Measurements from ENCODE around the gene GABBR2.
A peak's percentile ranks its signal among the peaks of the same experiment; 100 is the strongest.

DNA sequence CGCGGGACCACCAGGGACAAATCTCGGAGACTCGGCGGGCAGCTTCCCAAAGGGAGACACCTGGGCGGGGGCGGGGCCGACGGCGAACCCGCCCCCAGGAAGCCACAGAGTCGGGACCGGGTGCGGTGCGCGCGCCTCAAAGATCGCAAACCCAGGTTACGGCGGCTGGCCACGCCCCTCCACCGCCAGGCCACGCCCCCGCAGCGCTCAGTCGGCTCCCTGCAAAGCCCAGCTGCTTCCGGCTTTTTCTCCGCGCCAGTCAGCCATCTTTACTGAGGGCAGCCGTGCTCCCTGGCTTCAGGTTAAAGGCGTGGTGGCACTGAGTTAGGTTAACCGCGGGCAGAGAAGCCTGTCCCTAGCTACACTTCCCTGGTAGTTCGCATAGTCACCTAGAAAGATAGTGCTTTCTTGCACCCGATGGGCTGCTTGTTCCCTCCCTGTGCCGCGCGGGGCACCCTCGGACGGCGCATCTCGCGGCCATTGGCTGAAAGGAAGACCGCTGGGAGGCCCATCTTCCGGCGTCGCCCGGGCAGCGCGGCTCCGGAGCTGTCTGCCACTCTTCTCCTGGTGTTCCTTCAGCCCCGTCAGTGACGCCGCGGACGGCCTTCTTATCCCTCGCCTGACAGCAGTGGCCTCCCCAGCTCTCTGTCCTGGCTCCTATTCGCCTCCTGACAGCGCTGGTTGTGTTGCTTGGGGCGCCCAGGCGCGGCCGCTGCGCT, 453.0 kb downstream of the GABBR2 start, which contains the start of gene TBC1D2:
- TF ChIP-seq, protein P1, sequence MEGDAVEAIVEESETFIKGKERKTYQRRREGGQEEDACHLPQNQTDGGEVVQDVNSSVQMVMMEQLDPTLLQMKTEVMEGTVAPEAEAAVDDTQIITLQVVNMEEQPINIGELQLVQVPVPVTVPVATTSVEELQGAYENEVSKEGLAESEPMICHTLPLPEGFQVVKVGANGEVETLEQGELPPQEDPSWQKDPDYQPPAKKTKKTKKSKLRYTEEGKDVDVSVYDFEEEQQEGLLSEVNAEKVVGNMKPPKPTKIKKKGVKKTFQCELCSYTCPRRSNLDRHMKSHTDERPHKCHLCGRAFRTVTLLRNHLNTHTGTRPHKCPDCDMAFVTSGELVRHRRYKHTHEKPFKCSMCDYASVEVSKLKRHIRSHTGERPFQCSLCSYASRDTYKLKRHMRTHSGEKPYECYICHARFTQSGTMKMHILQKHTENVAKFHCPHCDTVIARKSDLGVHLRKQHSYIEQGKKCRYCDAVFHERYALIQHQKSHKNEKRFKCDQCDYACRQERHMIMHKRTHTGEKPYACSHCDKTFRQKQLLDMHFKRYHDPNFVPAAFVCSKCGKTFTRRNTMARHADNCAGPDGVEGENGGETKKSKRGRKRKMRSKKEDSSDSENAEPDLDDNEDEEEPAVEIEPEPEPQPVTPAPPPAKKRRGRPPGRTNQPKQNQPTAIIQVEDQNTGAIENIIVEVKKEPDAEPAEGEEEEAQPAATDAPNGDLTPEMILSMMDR (IDR thresholded peaks at IDR 0.05), result no peak
- peak in 1 of 2 donors; percentile 56 for TF ChIP-seq POLR2A (IDR thresholded peaks at IDR 0.05)
- TF ChIP-seq POLR2AphosphoS5 (IDR thresholded peaks at IDR 0.05), result peak in 2 of 3 donors; percentile 63 to 89
- TF ChIP-seq EP300 (IDR thresholded peaks at IDR 0.05), result no peak

All from suprapubic skin (tissue), 4 donors.